Esophagus muscularis mucosa (tissue), 3 donors: Measurements from ENCODE around the gene LYZ.

ENCODE experiments used
- CTCF ChIP-seq, 3 experiments: fragments of 200-600 bp in 2 of 3; fragments of 450-650 bp in 1 of 3; sonication (generic) in 2 of 3; IDR thresholded peaks; one replicate each; pipeline ENCODE4 v1.5.1; 2017 to 2019; ENCODE audit warnings: antibody characterized with exemption in 3 of 3, mild to moderate bottlenecking in 2 of 3, moderate library complexity in 1 of 3
- EP300 ChIP-seq: sonication (generic); formaldehyde crosslinking; IDR thresholded peaks from one replicate; pipeline ENCODE4 v1.6.1; 2017; ENCODE audit warnings: antibody characterized with exemption

GRCh38 chr12:69383074-69383473 lies 34.9 kb downstream of the LYZ start:
- no peak for TF ChIP-seq CTCF (IDR thresholded peaks at IDR 0.05)
- TF ChIP-seq EP300: no peak
